CD4-positive, alpha-beta T cell treated with Interleukin-4 for 4 hours (primary cell): ENCODE measurements around the gene DENND1B.
"Not testable (repeated sequence)": the region's sequence is repeated elsewhere in the genome, so short reads cannot be mapped to it uniquely, and the experiment has no call there.

ENCODE experiments used
- DNase-seq: peaks from one replicate; pipeline ENCODE4 v3.0.0-alpha.2; 2020

The DENND1B gene

GRCh38 chr1:197783510-197783948, 8.2 kb upstream of the DENND1B start:
- no peak for DNase-seq

GRCh38 chr1:197782722-197783360, 7.6 kb upstream of the DENND1B start:
- no peak for DNase-seq

GRCh38 chr1:197781968-197782721, 6.9 kb upstream of the DENND1B start:
- no peak for DNase-seq

- DNase-seq = no peak
These were observed 4.6 kb upstream of the DENND1B start for GRCh38 chr1:197779921-197780320.

GRCh38 chr1:197778366-197778945, 3.2 kb upstream of the DENND1B start:
- DNase-seq = peak; percentile 13

- DNase-seq = peak; percentile 74
These were observed 1.2 kb upstream of the DENND1B start for GRCh38 chr1:197776351-197777105.

GRCh38 chr1:197774466-197775281, 606 bp downstream of the DENND1B start:
- peak; percentile 57 for DNase-seq

- DNase-seq = no peak
These were observed 1.4 kb downstream of the DENND1B start for GRCh38 chr1:197773856-197774255.

GRCh38 chr1:197771904-197772556, 3.2 kb downstream of the DENND1B start:
- DNase-seq = no peak

GRCh38 chr1:197771386-197771785, 3.9 kb downstream of the DENND1B start:
- no peak for DNase-seq

GRCh38 chr1:197770243-197770642, 5.0 kb downstream of the DENND1B start:
- no peak for DNase-seq

- no peak for DNase-seq
These were observed 6.0 kb downstream of the DENND1B start for GRCh38 chr1:197769287-197769686.

GRCh38 chr1:197768014-197768805, 7.1 kb downstream of the DENND1B start:
- DNase-seq = no peak

GRCh38 chr1:197763769-197764168, 11.5 kb downstream of the DENND1B start:
- no peak for DNase-seq

- no peak for DNase-seq
These were observed 12.0 kb downstream of the DENND1B start for GRCh38 chr1:197763307-197763706.

GRCh38 chr1:197761654-197762053, 13.6 kb downstream of the DENND1B start:
- DNase-seq = peak; percentile 21

- DNase-seq = not testable (repeated sequence)
These were observed 19.7 kb downstream of the DENND1B start for GRCh38 chr1:197755553-197755952.

GRCh38 chr1:197752652-197753164, 22.6 kb downstream of the DENND1B start:
- DNase-seq = not testable (repeated sequence)

- no peak for DNase-seq
These were observed 24.9 kb downstream of the DENND1B start for GRCh38 chr1:197750366-197750765.

GRCh38 chr1:197745911-197746310, 29.4 kb downstream of the DENND1B start:
- no peak for DNase-seq

GRCh38 chr1:197744979-197745378, 30.3 kb downstream of the DENND1B start:
- DNase-seq = no peak
